GM20431 (cell line): ENCODE data around the gene RAD51B.
"Not testable (repeated sequence)": the region's sequence is repeated elsewhere in the genome, so short reads cannot be mapped to it uniquely, and the experiment has no call there.

Source experiments
- in situ Hi-C: fragments of 300-500 bp; cut with MseI, MboI; formaldehyde crosslinking; loops from one replicate; pipeline ENCODE4 v1.15.0; 2020; ENCODE audit warnings: low sequenced_read_pairs; ENCODE audit not compliant: unreplicated experiment

Gene RAD51B

DNA sequence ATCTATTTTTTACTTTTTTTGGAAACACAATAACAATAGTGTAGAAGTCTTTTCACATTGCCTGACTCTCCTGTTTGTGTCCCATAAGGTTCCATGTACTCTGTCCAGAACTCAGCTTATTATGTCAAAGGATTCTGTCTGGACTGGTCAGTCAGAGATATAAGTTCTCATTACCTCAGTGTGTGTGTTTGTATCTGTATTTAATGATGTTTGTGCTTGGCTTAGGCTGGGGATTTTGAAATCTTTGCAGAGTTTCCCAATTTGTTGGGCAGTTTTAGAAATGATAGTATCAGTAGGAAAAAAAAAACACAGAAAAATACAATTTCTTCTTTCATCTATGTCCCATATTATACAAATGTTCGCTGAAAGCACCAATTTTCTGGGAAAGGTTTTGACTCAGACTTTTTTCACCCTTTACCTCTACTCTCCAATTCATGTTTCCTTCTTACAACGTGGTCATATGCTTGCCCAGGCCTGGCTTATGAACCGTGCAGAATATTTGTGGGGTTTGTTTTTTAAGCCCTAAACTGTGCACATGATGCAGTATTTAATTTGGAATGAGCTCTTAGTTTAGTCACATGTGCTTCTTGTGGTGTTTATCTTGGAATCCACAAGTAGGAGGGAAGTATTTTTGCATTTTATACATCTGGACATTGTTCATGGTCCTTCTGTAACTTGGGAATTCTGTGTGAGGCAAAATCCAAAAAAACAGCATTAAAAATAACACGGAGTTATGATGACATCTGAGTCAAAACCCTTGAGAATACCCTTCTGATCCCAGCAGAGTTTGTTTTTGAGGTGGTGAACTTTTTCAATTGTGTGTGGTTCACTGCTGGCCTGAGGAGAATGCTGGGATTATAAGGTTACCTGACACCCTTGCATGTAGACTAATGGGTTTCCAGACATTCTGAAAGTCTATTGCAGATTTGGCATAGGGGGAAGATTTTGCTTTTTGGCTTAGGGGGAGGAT lies 121.2 kb downstream of the RAD51B start:
- in situ Hi-C loops, result loop anchor here (25.0 kb wide), 1 partner anchor 472 kb away; no protein-coding TSS in a partner anchor

DNA sequence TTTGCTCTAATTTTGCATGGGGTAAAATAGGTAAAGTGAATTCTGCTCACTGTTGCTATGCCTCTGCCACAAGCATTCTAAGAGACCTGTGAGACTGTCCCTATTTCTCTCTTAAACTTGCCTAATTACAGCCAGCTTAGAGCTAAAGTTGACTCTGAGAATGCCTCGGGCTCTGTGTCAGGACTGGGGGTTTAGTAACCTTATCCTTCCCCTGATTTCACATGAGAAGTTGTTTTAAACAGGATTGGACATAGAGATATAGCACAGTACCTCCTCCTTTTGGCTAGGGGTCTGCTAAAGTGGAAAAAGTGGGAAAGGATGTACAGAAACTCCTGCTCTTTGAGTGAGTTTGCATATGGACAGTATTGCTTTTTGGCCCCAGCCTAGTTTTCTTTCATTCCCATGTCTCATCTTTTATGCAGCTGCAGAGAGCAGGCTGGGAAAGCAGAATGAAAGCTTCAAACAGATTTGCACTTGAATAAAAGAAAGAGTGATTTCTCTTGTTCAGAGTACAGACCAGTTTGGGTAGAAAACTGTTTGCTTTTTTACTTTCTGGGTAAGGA lies 122.0 kb downstream of the RAD51B start:
- in situ Hi-C loops, result loop anchor here (25.0 kb wide), 1 partner anchor 471 kb away; no protein-coding TSS in a partner anchor

DNA sequence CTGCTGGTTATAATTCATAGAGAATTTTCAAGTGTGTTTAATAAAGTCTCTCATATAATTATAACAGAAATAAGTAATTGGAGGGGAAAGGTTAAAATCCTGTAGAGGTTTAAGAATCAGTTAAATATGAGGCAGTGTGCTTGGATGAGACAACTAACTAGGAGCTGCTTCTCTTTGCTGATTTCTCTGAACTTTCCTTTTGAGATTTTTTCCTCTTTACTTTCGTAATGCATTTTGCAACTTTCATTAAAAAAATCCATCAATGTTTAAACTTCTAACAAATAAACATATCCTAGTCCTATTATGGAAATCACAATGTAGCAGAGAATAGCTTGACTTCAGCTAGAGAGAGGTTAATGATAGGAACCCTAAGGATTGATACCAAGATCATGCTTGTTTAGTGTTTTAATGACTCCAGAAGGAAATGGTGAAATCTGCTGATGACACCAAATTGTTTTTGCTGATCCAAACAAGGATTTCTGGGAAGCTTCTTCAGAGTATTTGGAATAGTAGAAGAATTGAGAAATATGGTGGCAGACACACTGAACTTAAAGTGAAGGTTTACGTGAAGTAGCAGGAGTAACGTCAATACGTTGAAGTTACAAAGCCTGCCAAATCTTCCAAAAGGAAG lies 122.6 kb downstream of the RAD51B start:
- in situ Hi-C loops, result loop anchor here (25.0 kb wide), 1 partner anchor 470 kb away; no protein-coding TSS in a partner anchor

DNA sequence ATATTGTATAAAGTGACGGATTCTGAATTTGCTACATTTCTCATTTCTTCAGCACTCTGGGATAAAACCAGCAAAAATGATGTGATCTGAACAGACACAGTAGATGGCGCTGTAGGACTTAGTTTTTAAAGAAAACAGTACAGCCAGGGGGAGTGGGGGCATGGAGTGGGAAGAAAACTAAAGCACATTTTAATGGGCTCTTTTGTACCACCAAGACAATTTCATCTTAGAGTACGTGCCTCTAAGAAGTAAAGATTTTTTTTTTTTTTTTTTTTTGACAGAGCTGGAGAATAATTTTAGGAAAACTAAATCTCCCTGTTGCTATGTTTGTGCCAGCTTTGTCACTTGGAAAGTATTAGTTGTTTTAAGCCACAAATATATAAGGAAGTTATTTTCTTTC lies 124.4 kb downstream of the RAD51B start:
- in situ Hi-C loops, result loop anchor here (25.0 kb wide), 1 partner anchor 468 kb away; no protein-coding TSS in a partner anchor

DNA sequence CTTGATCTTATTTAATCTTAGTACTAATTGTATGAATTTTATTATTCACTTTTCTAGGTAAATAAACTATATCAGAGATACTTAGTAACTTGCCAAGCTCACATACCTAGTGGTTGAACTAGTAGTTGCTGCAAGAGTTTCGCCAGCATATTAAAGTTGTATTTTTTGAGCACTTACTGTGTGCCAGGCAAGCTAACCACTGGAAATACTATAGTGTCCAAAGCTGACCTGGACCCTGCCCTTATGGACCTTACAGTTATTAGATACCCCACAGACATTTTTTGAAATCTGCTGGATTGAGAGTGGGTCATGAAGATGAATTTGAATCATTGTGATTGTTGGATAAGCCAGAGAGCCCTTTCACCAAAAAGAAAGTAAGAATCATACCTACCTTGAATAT lies 125.0 kb downstream of the RAD51B start:
- in situ Hi-C loops, result loop anchor here (25.0 kb wide), 1 partner anchor 468 kb away; no protein-coding TSS in a partner anchor

DNA sequence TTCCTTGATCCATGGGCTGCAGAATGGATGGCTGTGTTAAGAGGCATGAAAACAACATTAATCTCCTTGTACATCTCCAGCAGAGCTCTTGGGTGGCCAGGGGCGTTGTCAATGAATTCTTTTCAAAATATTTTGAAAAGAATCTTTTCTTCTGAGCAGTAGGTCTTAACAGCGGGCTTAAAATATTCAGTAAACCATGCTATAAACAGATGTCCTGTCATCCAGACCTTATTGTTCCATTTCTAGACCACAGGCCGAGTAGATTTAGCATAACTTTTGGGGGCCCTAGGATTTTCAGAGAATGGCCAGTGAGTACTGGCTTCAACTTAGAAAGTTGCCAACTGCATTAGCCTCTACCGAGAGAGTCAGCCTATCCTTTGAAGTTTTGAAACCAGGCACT lies 130.2 kb downstream of the RAD51B start:
- in situ Hi-C loops, result loop anchor here (25.0 kb wide), 1 partner anchor 463 kb away; no protein-coding TSS in a partner anchor

DNA sequence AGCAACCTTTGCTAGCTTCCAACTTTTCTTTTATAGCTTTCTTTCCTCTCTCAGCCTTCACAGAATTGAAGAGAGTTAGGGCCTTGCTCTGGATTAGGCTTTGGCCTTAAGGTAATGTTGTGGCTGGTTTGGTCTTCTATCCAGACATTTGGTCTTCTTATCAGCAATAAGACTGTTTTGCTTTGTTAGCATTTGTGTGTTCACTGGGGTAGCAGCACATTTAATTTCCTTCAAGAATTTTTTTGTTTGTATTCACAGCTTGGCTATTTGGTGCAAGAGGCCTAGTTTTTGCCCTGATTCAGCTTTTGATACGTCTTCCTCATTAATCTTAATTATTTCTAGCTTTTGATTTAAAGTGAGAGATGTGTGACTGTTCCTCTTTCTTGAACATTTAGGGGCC lies 130.8 kb downstream of the RAD51B start:
- in situ Hi-C loops, result no loop called here

DNA sequence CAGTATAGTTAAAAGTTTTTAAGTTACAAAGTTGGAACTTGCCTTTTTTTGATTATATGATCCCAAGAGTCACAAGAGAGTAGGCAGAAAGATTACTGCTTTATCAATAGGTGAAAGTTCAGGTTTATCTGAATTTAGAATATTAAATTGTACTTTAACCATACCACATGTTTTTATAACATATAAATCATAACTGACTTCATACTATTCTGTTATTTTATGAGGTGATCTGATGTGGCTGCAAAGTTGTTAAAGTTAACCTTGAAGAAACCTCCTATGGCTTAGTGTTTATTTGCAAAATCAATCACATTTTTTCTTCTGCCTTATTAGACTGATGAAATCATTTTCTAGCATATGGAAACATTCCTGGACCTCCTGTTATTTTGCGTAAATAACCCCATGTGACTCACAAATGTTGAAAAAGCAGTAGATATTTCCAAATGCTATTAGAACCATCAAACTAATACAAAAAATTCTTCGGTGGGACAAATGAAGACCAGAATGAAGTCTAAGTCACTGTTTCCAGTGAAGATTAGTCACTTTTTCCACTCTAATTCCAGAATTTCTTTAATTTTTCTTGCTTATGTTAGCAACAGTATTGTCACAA lies 132.1 kb downstream of the RAD51B start:
- in situ Hi-C loops, result no loop called here

DNA sequence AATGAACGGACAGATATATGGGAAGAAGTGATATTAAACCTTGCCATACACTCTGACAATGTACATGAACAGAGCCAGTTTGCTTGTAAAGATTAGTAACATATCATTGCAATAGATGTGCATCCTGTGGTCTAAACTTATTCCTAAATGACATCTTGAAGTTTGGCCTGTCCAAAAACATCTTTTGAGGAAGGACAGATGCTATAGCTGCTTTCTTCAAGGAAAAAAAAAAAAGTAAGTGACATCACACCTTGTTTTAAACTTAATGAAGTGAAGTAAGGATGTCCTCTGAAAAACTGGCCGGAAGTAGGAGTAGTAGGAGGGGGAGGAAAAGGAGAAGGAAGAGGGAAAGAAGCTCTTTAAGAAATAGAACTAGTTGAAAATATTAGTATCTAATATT lies 132.8 kb downstream of the RAD51B start:
- in situ Hi-C loops, result no loop called here

DNA sequence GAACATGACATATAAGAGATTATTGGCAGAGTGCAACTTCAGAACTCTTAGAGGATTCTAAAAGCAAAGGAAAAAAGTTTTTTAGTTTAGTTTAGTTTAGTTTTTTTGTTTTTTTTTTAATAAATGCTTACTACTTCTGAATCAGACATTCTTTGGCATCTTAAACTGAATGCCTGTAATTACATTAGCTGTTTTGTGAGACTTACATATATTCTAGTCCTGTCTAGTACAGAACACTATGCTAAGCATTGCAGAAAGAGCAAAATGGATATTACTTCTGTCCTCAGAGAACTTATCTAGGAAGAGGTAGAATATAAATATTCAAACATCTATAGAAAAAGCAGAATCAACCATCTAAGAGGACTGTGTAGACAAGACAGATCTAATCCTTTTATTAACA lies 133.2 kb downstream of the RAD51B start:
- in situ Hi-C loops, result no loop called here

DNA sequence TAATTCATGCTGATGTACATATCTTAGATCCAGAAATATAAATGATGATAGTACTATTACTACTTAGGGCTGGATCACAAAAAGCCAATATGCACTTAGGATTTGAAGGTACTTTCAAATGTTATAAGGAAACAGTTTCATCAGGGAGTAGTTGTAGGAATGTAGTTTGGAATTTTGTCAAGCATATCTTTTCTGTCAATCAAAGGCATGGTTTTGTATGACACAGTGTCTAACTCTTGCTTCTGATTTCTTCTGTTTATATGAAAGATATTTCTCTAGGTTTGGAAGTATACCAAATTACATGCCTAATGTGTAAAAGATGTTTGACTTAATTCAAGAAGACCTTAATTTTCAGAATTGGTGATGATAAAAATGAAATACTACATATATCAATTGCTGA lies 135.7 kb downstream of the RAD51B start:
- in situ Hi-C loops, result no loop called here

DNA sequence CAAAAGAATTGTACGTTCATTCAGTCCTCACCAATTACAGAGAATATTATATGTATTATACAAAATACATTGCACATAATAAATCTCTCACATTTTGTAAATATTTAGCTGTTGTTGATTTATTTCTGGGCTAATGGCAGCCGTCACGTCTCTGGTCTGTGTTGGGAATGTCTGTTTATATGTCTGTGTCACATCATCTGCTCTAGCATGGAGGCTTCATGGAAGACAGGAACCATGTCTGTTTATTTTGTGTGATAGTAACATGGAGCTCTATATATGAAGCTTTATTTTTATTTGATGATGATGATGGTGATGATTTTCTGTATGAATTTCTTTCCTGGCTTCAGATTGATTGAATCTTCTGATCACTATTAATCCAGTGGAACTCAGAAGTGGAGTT lies 138.4 kb downstream of the RAD51B start:
- in situ Hi-C loops, result no loop called here

DNA sequence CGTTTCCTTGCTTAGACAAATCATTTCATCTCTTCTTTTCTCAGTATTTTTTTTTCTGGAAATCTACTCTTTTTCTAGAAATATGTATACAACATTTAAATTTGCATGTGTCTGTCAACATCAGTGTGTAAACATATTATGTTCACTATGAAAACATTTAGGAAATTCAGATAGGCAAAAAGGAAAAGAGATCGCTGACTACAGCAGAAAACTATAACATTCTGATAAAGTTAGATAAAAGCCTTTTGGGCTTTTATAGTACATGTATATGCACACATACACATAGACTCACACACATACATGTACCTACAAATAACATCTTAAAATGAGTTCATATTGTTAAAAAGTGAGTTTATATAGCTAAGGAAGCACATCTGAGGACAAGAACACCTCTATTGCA lies 142.1 kb downstream of the RAD51B start:
- in situ Hi-C loops, result no loop called here

DNA sequence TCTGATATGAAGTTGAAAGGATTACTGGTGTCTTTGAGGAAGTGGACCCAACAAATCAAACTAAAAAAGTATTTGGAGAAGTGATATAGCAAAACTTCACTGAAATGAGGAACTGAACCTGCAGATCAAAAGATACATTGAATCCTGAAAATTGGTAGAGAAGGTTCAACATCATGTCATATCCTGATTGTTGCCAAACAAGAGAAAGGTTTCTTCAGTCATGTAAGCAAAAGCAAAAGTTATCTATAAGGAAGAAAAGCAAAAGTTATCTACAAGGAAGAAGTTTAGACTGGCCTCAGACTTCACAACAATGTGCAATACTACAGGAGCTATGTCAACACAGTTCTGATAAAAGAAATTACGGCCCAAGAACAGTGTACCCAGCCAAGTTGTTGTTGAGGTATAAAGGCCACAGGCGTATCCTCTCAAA lies 142.7 kb downstream of the RAD51B start:
- in situ Hi-C loops, result no loop called here

DNA sequence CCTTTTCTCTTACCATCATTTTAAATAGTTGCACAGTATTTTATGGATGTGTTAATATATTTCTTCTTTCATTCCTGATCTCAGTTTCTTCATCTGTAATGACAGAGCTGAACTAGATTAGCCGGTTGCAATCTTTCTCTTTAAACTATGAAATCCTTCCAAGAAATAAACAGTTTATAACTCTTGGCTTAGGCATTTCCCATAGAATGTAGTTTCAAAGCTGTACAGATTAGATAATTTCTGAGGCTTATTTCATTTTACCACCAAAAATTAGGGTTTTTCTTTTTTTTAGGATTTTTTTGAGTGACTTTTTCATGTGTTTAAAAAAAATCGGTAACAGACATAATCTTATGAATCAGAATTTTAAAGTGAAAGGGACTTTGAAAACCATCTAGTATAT lies 144.0 kb downstream of the RAD51B start:
- in situ Hi-C loops, result no loop called here

DNA sequence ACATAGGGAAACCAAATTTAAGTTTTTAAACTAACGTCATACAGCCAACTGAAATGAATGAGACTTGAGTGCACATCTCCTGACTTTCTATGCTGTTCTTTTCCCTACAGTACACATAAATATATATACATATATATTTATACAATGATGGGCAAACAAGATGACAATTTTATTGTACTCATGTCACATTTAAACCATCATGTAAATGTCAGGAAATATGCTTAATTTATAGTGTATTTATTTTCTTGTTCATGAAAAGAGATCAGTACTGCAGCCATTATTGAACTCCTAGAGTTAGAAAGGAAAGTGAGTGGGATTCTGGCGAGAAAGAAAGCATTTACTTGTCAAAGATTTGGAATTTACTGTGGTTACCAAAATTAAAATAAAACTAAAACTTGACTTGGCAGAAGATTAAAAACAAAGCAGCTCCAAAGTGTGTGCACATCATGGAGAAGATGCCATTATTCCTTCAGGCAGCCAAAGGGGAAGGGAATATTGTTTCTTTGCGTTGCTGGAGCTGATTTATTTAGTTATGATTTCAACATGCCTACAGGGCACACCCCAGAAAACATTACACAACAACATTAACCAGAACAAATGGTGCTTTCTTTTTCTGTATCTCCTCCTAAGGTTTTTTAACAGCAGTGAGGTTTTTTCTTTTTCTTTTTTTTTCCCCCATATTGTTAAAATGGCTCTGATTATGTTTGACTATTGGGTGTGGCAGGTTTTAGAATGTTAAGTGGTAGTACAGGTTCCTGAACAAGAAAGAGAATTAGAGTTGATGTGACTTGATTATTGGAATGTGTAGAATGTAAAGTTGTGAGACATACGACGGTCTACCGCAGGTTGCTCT lies 144.6 kb downstream of the RAD51B start:
- in situ Hi-C loops, result no loop called here

DNA sequence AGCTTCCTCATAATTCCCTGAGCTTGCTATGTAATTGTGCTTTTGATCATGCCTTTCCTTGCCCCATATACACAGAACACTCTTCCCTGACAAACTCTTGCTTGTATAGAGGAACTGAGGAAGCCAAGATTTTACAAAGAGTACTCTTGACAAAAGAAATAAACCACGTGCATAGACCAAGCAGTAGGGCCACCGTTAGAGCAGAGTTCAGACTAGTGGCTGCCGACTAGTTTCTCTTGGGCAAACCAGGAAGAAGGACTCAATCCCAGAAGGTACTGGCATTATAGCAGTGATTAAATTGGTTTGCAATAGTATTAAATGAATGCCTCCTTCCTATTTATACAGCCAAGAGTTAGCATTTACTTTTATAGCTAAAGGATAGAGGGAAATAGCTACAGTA lies 146.1 kb downstream of the RAD51B start:
- in situ Hi-C loops, result no loop called here

DNA sequence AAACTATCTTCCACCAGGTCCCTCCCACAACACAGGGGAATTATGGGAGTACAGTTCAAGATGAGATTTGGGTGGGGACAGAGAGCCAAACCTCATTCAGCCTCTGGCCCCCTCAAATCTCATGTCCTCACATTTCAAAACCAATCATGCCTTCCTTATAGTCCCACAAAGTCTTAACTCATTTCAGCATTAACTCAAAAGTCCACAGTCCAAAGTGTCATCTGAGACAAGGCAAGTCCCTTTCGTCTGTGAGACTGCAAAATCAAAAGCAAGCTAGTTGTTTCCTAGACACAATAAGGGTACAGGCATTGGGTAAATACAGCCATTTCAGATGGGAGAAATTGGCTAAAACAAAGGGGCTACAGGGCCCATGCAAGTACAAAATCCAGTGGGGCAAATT lies 147.6 kb downstream of the RAD51B start:
- in situ Hi-C loops, result no loop called here

DNA sequence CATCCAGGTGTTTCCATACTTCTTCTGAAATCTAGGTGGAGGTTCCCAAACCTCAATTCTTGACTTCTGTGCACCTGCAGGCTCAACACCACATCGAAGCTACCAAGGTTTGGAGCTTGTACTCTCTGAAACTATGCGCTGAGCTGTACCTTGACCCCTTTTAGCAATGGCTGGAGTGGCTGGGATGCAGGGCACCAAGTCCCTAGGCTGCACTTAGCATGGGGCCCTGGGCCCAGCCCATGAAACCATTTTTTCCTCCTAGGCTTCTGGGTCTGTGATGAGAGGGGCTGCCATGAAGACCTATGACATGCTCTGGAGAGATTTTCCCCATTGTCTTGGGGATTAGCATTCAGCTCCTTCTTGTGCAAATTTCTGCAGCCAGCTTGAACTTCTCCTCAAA lies 148.4 kb downstream of the RAD51B start:
- in situ Hi-C loops, result not testable (repeated sequence)
